Fibroblast of pulmonary artery (primary cell): ENCODE results near the gene EIF4E.
"Not testable (repeated sequence)": the region's sequence is repeated elsewhere in the genome, so short reads cannot be mapped to it uniquely, and the experiment has no call there.

Experiments
- DNase-seq: peaks from one replicate; pipeline ENCODE4 v3.0.0-alpha.2; 2010; ENCODE audit warnings: low read depth
- H3K4me3 ChIP-seq: replicated peaks from 2 replicates; pipeline ENCODE4 v1.5.1; 2011; ENCODE audit warnings: low read depth, mild to moderate bottlenecking, control low read depth, low read length, moderate library complexity
- CTCF ChIP-seq: IDR thresholded peaks from 2 replicates; pipeline ENCODE4 v1.5.1; 2011; ENCODE audit warnings: mild to moderate bottlenecking, control low read depth, low read length, inconsistent platforms; ENCODE audit errors: missing control alignments

The EIF4E gene

GRCh38 chr4:98833384-98833783, 95.5 kb downstream of the EIF4E start:
- no peak for DNase-seq
- no peak for TF ChIP-seq CTCF
- H3K4me3 ChIP-seq = no peak overlapping the region

- not testable (repeated sequence) for DNase-seq, H3K4me3 ChIP-seq
Measured at GRCh38 chr4:98831036-98831435, 97.9 kb downstream of the EIF4E start.
